Mesendoderm (in vitro differentiated cells): ENCODE measurements around the gene BST2.

Source experiments
- DNase-seq: peaks from one replicate; pipeline ENCODE4 v3.0.0; 2013
- H2AK5ac ChIP-seq: 2 replicates; pipeline ENCODE4 v1.6.1; 2013; ENCODE audit warnings: low read length, inconsistent platforms
- H2BK120ac ChIP-seq: 2 replicates; pipeline ENCODE4 v1.6.1; 2013; ENCODE audit warnings: low read depth, mild to moderate bottlenecking, low read length, moderate library complexity, mixed read lengths
- H2BK15ac ChIP-seq: replicated peaks from 2 replicates; pipeline ENCODE4 v1.6.1; 2013; ENCODE audit warnings: low read depth, mild to moderate bottlenecking, moderate library complexity
- H2BK5ac ChIP-seq: 2 replicates; pipeline ENCODE4 v1.6.1; 2013; ENCODE audit warnings: low read length, inconsistent platforms
- H3K18ac ChIP-seq: 2 replicates; pipeline ENCODE4 v1.6.1; 2013; ENCODE audit warnings: mild to moderate bottlenecking, low read length, mixed read lengths
- H3K23ac ChIP-seq: one replicate; pipeline ENCODE4 v1.6.1; 2013; ENCODE audit warnings: low read length
- H3K27ac ChIP-seq: 2 replicates; pipeline ENCODE4 v1.5.1; 2013; ENCODE audit warnings: low read depth, mild to moderate bottlenecking, inconsistent platforms, low read length, moderate library complexity
- H3K27me3 ChIP-seq: 2 replicates; pipeline ENCODE4 v1.6.1; 2013; ENCODE audit warnings: low read length, control low read depth, mild to moderate bottlenecking, inconsistent platforms; ENCODE audit not compliant: insufficient read depth, poor library complexity
- H3K36me3 ChIP-seq: 2 replicates; pipeline ENCODE4 v1.6.1; 2013; ENCODE audit warnings: low read length, inconsistent platforms; ENCODE audit not compliant: control insufficient read depth, insufficient read depth
- H3K4ac ChIP-seq: one replicate; pipeline ENCODE4 v1.6.1; 2013; ENCODE audit warnings: low read depth, mild to moderate bottlenecking, low read length, moderate library complexity
- H3K4me1 ChIP-seq: 2 replicates; pipeline ENCODE4 v1.6.1; 2013; ENCODE audit warnings: low read depth, low read length, inconsistent platforms; ENCODE audit not compliant: control insufficient read depth
- H3K4me2 ChIP-seq: 2 replicates; pipeline ENCODE4 v1.6.1; 2013; ENCODE audit warnings: low read length
- H3K4me3 ChIP-seq: 2 replicates; pipeline ENCODE4 v1.5.1; 2013; ENCODE audit warnings: mild to moderate bottlenecking, low read length
- H3K56ac ChIP-seq: one replicate; pipeline ENCODE4 v1.6.1; 2013; ENCODE audit warnings: low read length
- H3K79me1 ChIP-seq: 2 replicates; pipeline ENCODE4 v1.6.1; 2013; ENCODE audit warnings: low read length, inconsistent platforms
- H3K79me2 ChIP-seq: 2 replicates; pipeline ENCODE4 v1.6.1; 2013; ENCODE audit warnings: mild to moderate bottlenecking, low read length; ENCODE audit not compliant: control insufficient read depth, insufficient read depth
- H3K9ac ChIP-seq: 2 replicates; pipeline ENCODE4 v1.6.1; 2013; ENCODE audit warnings: low read length, inconsistent platforms
- H4K5ac ChIP-seq: one replicate; pipeline ENCODE4 v1.6.1; 2013; ENCODE audit warnings: low read length
- H4K8ac ChIP-seq: one replicate; pipeline ENCODE4 v1.6.1; 2013; ENCODE audit warnings: low read depth, mild to moderate bottlenecking, control low read depth, low read length, moderate library complexity
- WGBS: extraction: QIAGEN DNeasy Blood & Tissue Kit; methylation state at CpG from one replicate; pipeline ENCODE4 v1.1.7; 2013; ENCODE audit warnings: low lambda C conversion rate, missing lambda C conversion rate; ENCODE audit not compliant: insufficient coverage; ENCODE audit errors: extremely low coverage; 5-methylcytosine and 5-hydroxymethylcytosine counted together

BST2 gene

GRCh38 chr19:17415121-17415520, 9.7 kb upstream of the BST2 start:
- no peak overlapping the region for H3K23ac ChIP-seq
- no CpG with 5 or more reads among the region's 6 CpGs for WGBS
- H3K56ac ChIP-seq, result peak overlapping the region; percentile 78
- H3K4me2 ChIP-seq, result no peak overlapping the region
- H2BK15ac ChIP-seq, result no peak overlapping the region
- H3K27me3 ChIP-seq, result no peaks in the 10 kb centered on the region
- no peak overlapping the region for H2AK5ac ChIP-seq
- no peak overlapping the region for H3K27ac ChIP-seq
- H3K9ac ChIP-seq, result no peak overlapping the region
- H4K8ac ChIP-seq, result no peak overlapping the region
- H3K79me1 ChIP-seq, result no peaks in the 10 kb centered on the region
- no peak overlapping the region for H2BK5ac ChIP-seq
- H3K79me2 ChIP-seq, result no peaks in the 10 kb centered on the region
- no peak overlapping the region for H3K4ac ChIP-seq
- H3K18ac ChIP-seq, result no peak overlapping the region
- H2BK120ac ChIP-seq, result no peak overlapping the region
- H3K4me1 ChIP-seq, result peaks cover 3% of the 10 kb centered on the region
- H3K4me3 ChIP-seq, result no peak overlapping the region
- H4K5ac ChIP-seq, result no peak overlapping the region
- DNase-seq, result peak; percentile 66
- no peaks in the 10 kb centered on the region for H3K36me3 ChIP-seq

DNA sequence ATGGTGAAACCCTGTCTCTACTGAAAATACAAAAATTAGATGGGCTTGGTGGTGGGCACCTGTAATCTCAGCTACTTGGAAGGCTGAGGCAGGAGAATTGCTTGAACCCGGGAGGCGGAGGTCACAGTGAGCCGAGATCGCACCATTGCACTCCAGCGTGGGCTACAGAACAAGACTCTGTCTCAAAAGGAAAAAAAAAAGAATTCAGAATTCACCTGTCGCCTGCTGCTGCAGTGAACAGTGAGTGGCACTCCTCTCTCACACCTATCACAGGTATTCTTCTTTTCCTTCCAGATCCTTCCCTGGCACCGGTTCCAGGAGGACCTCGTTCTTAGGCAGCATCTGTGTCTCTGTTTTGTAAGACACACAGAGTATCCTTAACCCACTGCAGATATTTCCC, 8.7 kb upstream of the BST2 start:
- H3K4me3 ChIP-seq, result no peak overlapping the region
- H3K27me3 ChIP-seq, result no peaks in the 10 kb centered on the region
- no peak overlapping the region for H3K4me2 ChIP-seq
- H3K4me1 ChIP-seq, result peaks cover 3% of the 10 kb centered on the region
- no peak overlapping the region for H4K8ac ChIP-seq
- H4K5ac ChIP-seq, result no peak overlapping the region
- H3K79me1 ChIP-seq, result no peaks in the 10 kb centered on the region
- H3K27ac ChIP-seq, result no peak overlapping the region
- no peak overlapping the region for H2BK120ac ChIP-seq
- no peak for DNase-seq
- H3K23ac ChIP-seq, result no peak overlapping the region
- H3K9ac ChIP-seq, result no peak overlapping the region
- no peak overlapping the region for H2AK5ac ChIP-seq
- no peaks in the 10 kb centered on the region for H3K36me3 ChIP-seq
- no peak overlapping the region for H2BK5ac ChIP-seq
- no CpG with 5 or more reads among the region's 8 CpGs for WGBS
- no peak overlapping the region for H3K56ac ChIP-seq
- H3K79me2 ChIP-seq, result no peaks in the 10 kb centered on the region
- H3K18ac ChIP-seq, result no peak overlapping the region
- no peak overlapping the region for H3K4ac ChIP-seq
- no peak overlapping the region for H2BK15ac ChIP-seq

DNA sequence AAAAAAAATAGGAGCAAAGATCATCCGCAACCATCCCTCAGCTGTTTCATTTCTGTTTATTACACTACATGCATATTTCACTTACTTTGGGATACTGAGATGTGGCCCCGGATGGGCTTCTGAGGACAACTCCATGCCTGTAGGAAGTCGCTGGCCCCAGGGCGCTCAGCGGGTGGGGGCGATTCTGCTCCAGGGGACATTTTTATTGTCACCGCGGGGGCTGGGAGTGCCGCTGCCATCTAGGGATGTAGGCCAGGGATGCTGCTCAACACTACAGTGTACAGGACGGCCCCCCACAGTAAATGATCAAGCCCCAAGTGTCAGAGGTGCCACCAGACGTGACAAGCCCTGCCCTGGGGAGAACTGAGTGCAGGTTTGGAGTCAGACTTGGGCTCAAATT, 6.4 kb upstream of the BST2 start:
- Histone ChIP-seq H3K4me2 (no peak overlapping the region), H2BK120ac (no peak overlapping the region), H3K4me1 (peaks cover 3% of the 10 kb centered on the region), H3K9ac (no peak overlapping the region), H3K79me2 (no peaks in the 10 kb centered on the region), H3K23ac (no peak overlapping the region), H2BK5ac (no peak overlapping the region), H3K56ac (no peak overlapping the region), H3K79me1 (no peaks in the 10 kb centered on the region), H3K27me3 (no peaks in the 10 kb centered on the region), H2AK5ac (no peak overlapping the region), H4K5ac (no peak overlapping the region), H3K27ac (no peak overlapping the region), H4K8ac (no peak overlapping the region), H3K18ac (no peak overlapping the region), H3K4me3 (no peak overlapping the region), H3K4ac (no peak overlapping the region), H3K36me3 (no peaks in the 10 kb centered on the region), H2BK15ac (no peak overlapping the region)
- no peak for DNase-seq
- no CpG with 5 or more reads among the region's 11 CpGs for WGBS

- WGBS, result no CpG with 5 or more reads among the region's 9 CpGs
- H3K79me2 ChIP-seq, result no peaks in the 10 kb centered on the region
Measured at GRCh38 chr19:17409990-17410389, 4.6 kb upstream of the BST2 start.

GRCh38 chr19:17406887-17407196, 1.4 kb upstream of the BST2 start:
- Histone ChIP-seq H3K56ac (no peak overlapping the region), H3K23ac (no peak overlapping the region), H2BK5ac (no peak overlapping the region), H2BK120ac (no peak overlapping the region), H3K4ac (no peak overlapping the region), H4K5ac (no peak overlapping the region), H3K4me2 (no peak overlapping the region), H4K8ac (no peak overlapping the region), H3K9ac (no peak overlapping the region), H2AK5ac (no peak overlapping the region), H2BK15ac (no peak overlapping the region), H3K36me3 (no peaks in the 10 kb centered on the region), H3K4me3 (no peak overlapping the region), H3K27ac (no peak overlapping the region), H3K27me3 (no peaks in the 10 kb centered on the region), H3K79me1 (no peaks in the 10 kb centered on the region), H3K4me1 (peaks cover 3% of the 10 kb centered on the region), H3K79me2 (no peaks in the 10 kb centered on the region), H3K18ac (no peak overlapping the region)
- DNase-seq, result no peak
- no CpG with 5 or more reads among the region's 2 CpGs for WGBS

More at GRCh38 chr19:17409990-17410389, 4.6 kb upstream of the BST2 start:
- Histone ChIP-seq H3K27ac (no peak overlapping the region), H3K4me3 (no peak overlapping the region), H3K79me1 (no peaks in the 10 kb centered on the region), H3K36me3 (no peaks in the 10 kb centered on the region), H2BK5ac (no peak overlapping the region), H2AK5ac (no peak overlapping the region), H3K4me1 (no peaks in the 10 kb centered on the region), H4K5ac (no peak overlapping the region), H3K27me3 (no peaks in the 10 kb centered on the region), H4K8ac (no peak overlapping the region), H3K9ac (no peak overlapping the region), H2BK15ac (no peak overlapping the region), H3K18ac (no peak overlapping the region), H3K4ac (no peak overlapping the region), H3K23ac (no peak overlapping the region), H3K56ac (no peak overlapping the region), H2BK120ac (no peak overlapping the region), H3K4me2 (no peak overlapping the region)
- no peak for DNase-seq

DNA sequence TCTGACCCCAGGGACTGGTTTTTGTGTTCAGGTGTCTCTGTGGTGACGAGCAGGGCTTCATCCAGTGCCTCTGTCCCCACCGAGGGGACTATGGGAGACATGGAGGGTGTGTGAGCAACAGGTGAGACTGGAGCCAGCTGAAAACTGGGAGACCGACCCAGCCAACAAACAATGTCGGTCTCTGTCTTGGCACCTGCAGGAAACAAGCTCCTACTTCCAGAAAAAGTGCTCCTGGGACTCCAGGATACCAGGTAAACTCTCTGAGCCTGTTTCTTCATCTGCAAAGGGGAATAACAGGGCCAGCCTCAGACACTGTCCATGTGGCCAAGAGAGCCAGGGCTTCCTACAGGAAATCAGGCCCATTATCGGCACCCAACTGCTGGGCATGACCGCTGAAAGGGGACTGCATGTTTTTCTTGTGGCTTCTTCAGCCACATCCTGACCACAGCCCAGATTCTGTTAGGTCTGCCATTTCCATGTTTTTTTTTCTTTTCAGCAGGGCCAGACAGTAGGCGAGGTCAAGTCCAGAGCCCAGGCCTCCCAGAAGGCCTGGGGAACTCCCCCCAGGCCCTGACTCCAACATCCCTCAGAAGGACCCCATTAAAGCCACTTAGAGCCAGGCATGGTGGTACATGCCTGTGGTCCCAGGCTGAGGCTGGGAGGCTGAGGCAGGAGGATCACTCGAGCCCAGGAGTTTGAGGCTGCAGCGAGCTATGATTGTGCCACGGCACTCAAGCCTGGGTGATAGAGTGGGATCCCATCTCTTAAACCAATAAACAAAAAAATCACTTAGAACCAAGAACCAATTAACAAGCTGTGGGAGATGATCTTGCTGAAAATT, 836 bp upstream of the BST2 start:
- Histone ChIP-seq H3K23ac (no peak overlapping the region), H4K8ac (no peak overlapping the region), H3K27me3 (no peaks in the 10 kb centered on the region), H3K79me1 (no peaks in the 10 kb centered on the region), H2AK5ac (no peak overlapping the region), H3K4me1 (peaks cover 3% of the 10 kb centered on the region), H3K18ac (no peak overlapping the region), H3K4me3 (no peak overlapping the region), H3K36me3 (no peaks in the 10 kb centered on the region), H4K5ac (no peak overlapping the region), H3K9ac (no peak overlapping the region), H2BK15ac (no peak overlapping the region), H3K4ac (no peak overlapping the region), H3K4me2 (no peak overlapping the region), H3K79me2 (no peaks in the 10 kb centered on the region), H2BK5ac (no peak overlapping the region), H3K27ac (no peak overlapping the region), H3K56ac (peak overlapping the region; percentile 75), H2BK120ac (no peak overlapping the region)
- no CpG with 5 or more reads among the region's 10 CpGs for WGBS
- no peak for DNase-seq
